ENCODE measurements around the gene VPS51. TPM values are rescaled to one million over a fixed set of nuclear protein-coding genes. Genes with fewer than 3 reads are reported as not detected.

VPS51 gene
- total and polyA plus RNA-seq, 10 of the 15 experiments (the other 5 are each of a cell fraction or from before 2014, with no cell fraction given), result 1.5 to 279 (median 53.2) TPM

- ChIA-PET RAD21 (ENCODE audit: unreplicated experiment) (no interaction called here), SMC1A (ENCODE audit: uncharacterized antibody, unreplicated experiment) (interaction anchor here (0.9 kb wide), 1 partner anchor 18 kb away, joined by 3 read pairs; no protein-coding TSS in a partner anchor), POLR2A (no interaction called here), CTCF (no interaction called here)
- H3K27ac ChIP-seq (ENCODE audit: control insufficient read depth, insufficient read depth), result no peak overlapping the region
- DNase-seq (ENCODE audit: low read depth, low spot score), result no peak
- no peak overlapping the region for H3K4me2 ChIP-seq (ENCODE audit: control insufficient read depth, insufficient read depth)
- no peaks in the 10 kb centered on the region for H3K79me2 ChIP-seq (ENCODE audit: control insufficient read depth, insufficient read depth, low read length)
- no peaks in the 10 kb centered on the region for H3K27me3 ChIP-seq (replicated peaks in 1 of 2; ENCODE audit: control insufficient read depth in 2 of 2, insufficient read depth in 2 of 2, low read length in 1 of 2)
- H3K9me3 ChIP-seq (replicated peaks; ENCODE audit: control insufficient read depth, insufficient read depth, low read length), result no peaks in the 10 kb centered on the region
- intact Hi-C loops (cut with micrococcal nuclease; ENCODE audit: unreplicated experiment), result no loop called here
- H3K36me3 ChIP-seq (ENCODE audit: control insufficient read depth in 2 of 2, insufficient read depth in 2 of 2, low read length in 1 of 2), result no peaks in the 10 kb centered on the region
- H2AFZ ChIP-seq (ENCODE audit: control insufficient read depth, low read depth, low read length), result no peak overlapping the region
- H4K20me1 ChIP-seq (ENCODE audit: control insufficient read depth, insufficient read depth), result no peaks in the 10 kb centered on the region
- no TSS peak for BruUV-seq (replicated peaks)
- H3K9ac ChIP-seq (ENCODE audit: control insufficient read depth, insufficient read depth, low read length), result no peak overlapping the region
- H3K4me1 ChIP-seq (ENCODE audit: control insufficient read depth, insufficient read depth, low read length), result peaks cover 13% of the 10 kb centered on the region
- 65% methylated on average over 3 of the region's 3 CpGs for WGBS (ENCODE audit: insufficient coverage, insufficient replicate concordance, low lambda C conversion rate, missing lambda C conversion rate)
- H3K4me3 ChIP-seq, result no peak overlapping the region
- no peak for TF ChIP-seq EGR1 (IDR thresholded peaks at IDR 0.05; ENCODE audit: borderline replicate concordance in 1 of 2, low read depth in 2 of 2, low read length in 2 of 2)
- TF ChIP-seq IKZF2 (IDR thresholded peaks at IDR 0.05), result no peak
- ATAC-seq, result no peak
- in situ Hi-C loops (cut with MboI), result no loop called here
- FAIRE-seq, result no peak
These were observed 64.6 kb downstream of the VPS51 start for GRCh38 chr11:65160643-65161042.

Small RNAs within 50 kb of the gene (microRNA-seq; reads per million reads assigned to microRNA genes)
- 0.56 reads per million for gene MIR6751

Small RNAs within 50 kb of the gene (small RNA-seq; reads per million reads assigned to genes)
- gene HIGD1AP10 (not detected), gene PDCL2P2 (not detected), gene RNU2-23P (0.27 reads per million)

Other genes with a start within 250 kb of the VPS51 start
Only the 7 nearest of the 22 such genes appear.
- gene NAALADL1, start 37.7 kb upstream of the VPS51 start, total RNA-seq (2014; rRNA removed), result 4.7 TPM in 2 replicates
- 2.7 and 4.2 TPM in 2 replicates for gene NAALADL1, start 37.7 kb upstream of the VPS51 start, total RNA-seq (2014; rRNA removed; fragmentation: Illumina TruSeq; extraction: Trizol)
- gene NAALADL1, start 37.7 kb upstream of the VPS51 start, total RNA-seq (2021), result 3.3 and 4.0 TPM in 2 replicates
- 0.24 and 0.77 TPM in 2 replicates for gene NAALADL1, start 37.7 kb upstream of the VPS51 start, polyA plus RNA-seq (2011; rRNA removed)
- 0.27 and 1.6 TPM in 2 replicates for gene NAALADL1, start 37.7 kb upstream of the VPS51 start, polyA plus RNA-seq (2014; fragmentation: Illumina TruSeq; extraction: Trizol)
- gene NAALADL1, start 37.7 kb upstream of the VPS51 start, polyA plus RNA-seq (2014; fragmentation: Nextera tagmentation; extraction: Ambion mirVana), result 1 to 10 TPM; 1.3 TPM
- 5.5 and 7.1 TPM in 2 replicates for gene NAALADL1, start 37.7 kb upstream of the VPS51 start, polyA plus RNA-seq (2014; rRNA removed)
- gene NAALADL1, start 37.7 kb upstream of the VPS51 start, polyA plus RNA-seq (2016; fragmentation: Nextera tagmentation; extraction: Ambion mirVana), result 1 to 10 TPM; 1.1 to 1.4 TPM
- 54.8 and 58.4 TPM in 2 replicates for gene CDCA5, start 12.2 kb upstream of the VPS51 start, total RNA-seq (2014; rRNA removed)
- 46.1 and 47.9 TPM in 2 replicates for gene CDCA5, start 12.2 kb upstream of the VPS51 start, total RNA-seq (2014; rRNA removed; fragmentation: Illumina TruSeq; extraction: Trizol)
- 78.1 and 81.4 TPM in 2 replicates for gene CDCA5, start 12.2 kb upstream of the VPS51 start, total RNA-seq (2021)
- 32.4 and 44.0 TPM in 2 replicates for gene CDCA5, start 12.2 kb upstream of the VPS51 start, polyA plus RNA-seq (2011; rRNA removed)
- 44.7 and 71.4 TPM in 2 replicates for gene CDCA5, start 12.2 kb upstream of the VPS51 start, polyA plus RNA-seq (2014; fragmentation: Illumina TruSeq; extraction: Trizol)
- gene CDCA5, start 12.2 kb upstream of the VPS51 start, polyA plus RNA-seq (2014; fragmentation: Nextera tagmentation; extraction: Ambion mirVana), result 10 to 100 TPM; 21.2 to 34.3 TPM
- 77.6 and 80.6 TPM in 2 replicates for gene CDCA5, start 12.2 kb upstream of the VPS51 start, polyA plus RNA-seq (2014; rRNA removed)
- gene CDCA5, start 12.2 kb upstream of the VPS51 start, polyA plus RNA-seq (2016; fragmentation: Nextera tagmentation; extraction: Ambion mirVana), result 100 to 1,000 TPM; 105 to 107 TPM
- 31.7 and 37.2 TPM in 2 replicates for gene ZFPL1, start 12.0 kb upstream of the VPS51 start, total RNA-seq (2014; rRNA removed)
- 11.0 and 13.8 TPM in 2 replicates for gene ZFPL1, start 12.0 kb upstream of the VPS51 start, total RNA-seq (2014; rRNA removed; fragmentation: Illumina TruSeq; extraction: Trizol)
- gene ZFPL1, start 12.0 kb upstream of the VPS51 start, total RNA-seq (2021), result 29.0 and 31.3 TPM in 2 replicates
- 13.0 and 24.7 TPM in 2 replicates for gene ZFPL1, start 12.0 kb upstream of the VPS51 start, polyA plus RNA-seq (2011; rRNA removed)
- 9.7 and 20.5 TPM in 2 replicates for gene ZFPL1, start 12.0 kb upstream of the VPS51 start, polyA plus RNA-seq (2014; fragmentation: Illumina TruSeq; extraction: Trizol)
- 1 to 10 TPM; 2.2 to 5.6 TPM for gene ZFPL1, start 12.0 kb upstream of the VPS51 start, polyA plus RNA-seq (2014; fragmentation: Nextera tagmentation; extraction: Ambion mirVana)
- gene ZFPL1, start 12.0 kb upstream of the VPS51 start, polyA plus RNA-seq (2014; rRNA removed), result 29.3 and 38.0 TPM in 2 replicates
- 10 to 100 TPM; 36.6 to 37.8 TPM for gene ZFPL1, start 12.0 kb upstream of the VPS51 start, polyA plus RNA-seq (2016; fragmentation: Nextera tagmentation; extraction: Ambion mirVana)
- gene TM7SF2, start 15.7 kb downstream of the VPS51 start, total RNA-seq (2014; rRNA removed), result 29.6 and 32.8 TPM in 2 replicates
- gene TM7SF2, start 15.7 kb downstream of the VPS51 start, total RNA-seq (2014; rRNA removed; fragmentation: Illumina TruSeq; extraction: Trizol), result 9.2 and 9.3 TPM in 2 replicates
- gene TM7SF2, start 15.7 kb downstream of the VPS51 start, total RNA-seq (2021), result 30.2 and 31.2 TPM in 2 replicates
- gene TM7SF2, start 15.7 kb downstream of the VPS51 start, polyA plus RNA-seq (2011; rRNA removed), result 4.8 and 11.0 TPM in 2 replicates
- gene TM7SF2, start 15.7 kb downstream of the VPS51 start, polyA plus RNA-seq (2014; fragmentation: Illumina TruSeq; extraction: Trizol), result 4.3 and 11.3 TPM in 2 replicates
- 1 to 10 TPM in 1 of 2 experiments, under 1 TPM in 1; 0.52 to 2.9 TPM for gene TM7SF2, start 15.7 kb downstream of the VPS51 start, polyA plus RNA-seq (2014; fragmentation: Nextera tagmentation; extraction: Ambion mirVana)
- 37.9 and 38.2 TPM in 2 replicates for gene TM7SF2, start 15.7 kb downstream of the VPS51 start, polyA plus RNA-seq (2014; rRNA removed)
- 10 to 100 TPM; 47.4 to 57.7 TPM for gene TM7SF2, start 15.7 kb downstream of the VPS51 start, polyA plus RNA-seq (2016; fragmentation: Nextera tagmentation; extraction: Ambion mirVana)
- 12.9 and 20.4 TPM in 2 replicates for gene ZNHIT2, start 21.5 kb downstream of the VPS51 start, total RNA-seq (2014; rRNA removed)
- 1.3 and 2.0 TPM in 2 replicates for gene ZNHIT2, start 21.5 kb downstream of the VPS51 start, total RNA-seq (2014; rRNA removed; fragmentation: Illumina TruSeq; extraction: Trizol)
- gene ZNHIT2, start 21.5 kb downstream of the VPS51 start, total RNA-seq (2021), result 15.5 TPM in 2 replicates
- gene ZNHIT2, start 21.5 kb downstream of the VPS51 start, polyA plus RNA-seq (2011; rRNA removed), result 0.27 and 0.88 TPM in 2 replicates
- 0.24 TPM in 1 of 2 replicates, not detected in the other for gene ZNHIT2, start 21.5 kb downstream of the VPS51 start, polyA plus RNA-seq (2014; fragmentation: Illumina TruSeq; extraction: Trizol)
- under 1 TPM in 1 of 2 experiments, not detected in 1; 0.40 TPM for gene ZNHIT2, start 21.5 kb downstream of the VPS51 start, polyA plus RNA-seq (2014; fragmentation: Nextera tagmentation; extraction: Ambion mirVana)
- 15.5 and 18.3 TPM in 2 replicates for gene ZNHIT2, start 21.5 kb downstream of the VPS51 start, polyA plus RNA-seq (2014; rRNA removed)
- 10 to 100 TPM; 17.8 to 18.7 TPM for gene ZNHIT2, start 21.5 kb downstream of the VPS51 start, polyA plus RNA-seq (2016; fragmentation: Nextera tagmentation; extraction: Ambion mirVana)
- gene FAU, start 25.9 kb downstream of the VPS51 start, total RNA-seq (2014; rRNA removed), result 1,083 and 1,263 TPM in 2 replicates
- gene FAU, start 25.9 kb downstream of the VPS51 start, total RNA-seq (2014; rRNA removed; fragmentation: Illumina TruSeq; extraction: Trizol), result 948 and 983 TPM in 2 replicates
- 1,347 and 1,414 TPM in 2 replicates for gene FAU, start 25.9 kb downstream of the VPS51 start, total RNA-seq (2021)
- 583 and 615 TPM in 2 replicates for gene FAU, start 25.9 kb downstream of the VPS51 start, polyA plus RNA-seq (2011; rRNA removed)
- gene FAU, start 25.9 kb downstream of the VPS51 start, polyA plus RNA-seq (2014; fragmentation: Illumina TruSeq; extraction: Trizol), result 129 and 706 TPM in 2 replicates
- gene FAU, start 25.9 kb downstream of the VPS51 start, polyA plus RNA-seq (2014; fragmentation: Nextera tagmentation; extraction: Ambion mirVana), result 100 to 1,000 TPM; 332 to 611 TPM
- 1,208 and 1,582 TPM in 2 replicates for gene FAU, start 25.9 kb downstream of the VPS51 start, polyA plus RNA-seq (2014; rRNA removed)
- gene FAU, start 25.9 kb downstream of the VPS51 start, polyA plus RNA-seq (2016; fragmentation: Nextera tagmentation; extraction: Ambion mirVana), result 1,000 to 10,000 TPM in 1 of 2 experiments, 100 to 1,000 TPM in 1; 997 to 1,103 TPM
- gene MRPL49, start 26.1 kb downstream of the VPS51 start, total RNA-seq (2014; rRNA removed), result 92.8 and 116 TPM in 2 replicates
- 50.2 and 54.6 TPM in 2 replicates for gene MRPL49, start 26.1 kb downstream of the VPS51 start, total RNA-seq (2014; rRNA removed; fragmentation: Illumina TruSeq; extraction: Trizol)
- gene MRPL49, start 26.1 kb downstream of the VPS51 start, total RNA-seq (2021), result 63.5 and 64.2 TPM in 2 replicates
- 36.4 and 63.2 TPM in 2 replicates for gene MRPL49, start 26.1 kb downstream of the VPS51 start, polyA plus RNA-seq (2011; rRNA removed)
- gene MRPL49, start 26.1 kb downstream of the VPS51 start, polyA plus RNA-seq (2014; fragmentation: Illumina TruSeq; extraction: Trizol), result 62.3 and 79.9 TPM in 2 replicates
- gene MRPL49, start 26.1 kb downstream of the VPS51 start, polyA plus RNA-seq (2014; fragmentation: Nextera tagmentation; extraction: Ambion mirVana), result 10 to 100 TPM; 42.0 to 49.8 TPM
- 82.4 and 87.9 TPM in 2 replicates for gene MRPL49, start 26.1 kb downstream of the VPS51 start, polyA plus RNA-seq (2014; rRNA removed)
- 100 to 1,000 TPM; 103 to 106 TPM for gene MRPL49, start 26.1 kb downstream of the VPS51 start, polyA plus RNA-seq (2016; fragmentation: Nextera tagmentation; extraction: Ambion mirVana)

All from GM12878 (cell line).